Stimulated activated CD4-positive, alpha-beta T cell treated with anti-CD3 and anti-CD28 coated beads, Interleukin-15, amount 100 ng/mL, for 1 hour (primary cell): Measurements from ENCODE around the gene MYBPH.

Source experiments
- DNase-seq, 2 donors: peaks; one replicate each; pipeline ENCODE4 v3.0.0-alpha.2; 2020; ENCODE audit warnings: low read depth in 1 of 2, low spot score in 1 of 2

MYBPH gene

GRCh38 chr1:203180611-203181330 is 5.1 kb upstream of the MYBPH start:
- no peak for DNase-seq

GRCh38 chr1:203179667-203180005 is 4.0 kb upstream of the MYBPH start:
- no peak for DNase-seq

- DNase-seq = no peak
Observed at GRCh38 chr1:203178821-203179666, 3.4 kb upstream of the MYBPH start.

- DNase-seq = no peak
Observed at GRCh38 chr1:203178083-203178482, 2.5 kb upstream of the MYBPH start.

- no peak for DNase-seq
Observed at GRCh38 chr1:203177470-203178039, 1.9 kb upstream of the MYBPH start.

- DNase-seq = no peak
Observed at GRCh38 chr1:203177036-203177405, 1.4 kb upstream of the MYBPH start.

GRCh38 chr1:203176273-203177035 is 828 bp upstream of the MYBPH start:
- DNase-seq = no peak

- no peak for DNase-seq
Observed at GRCh38 chr1:203175827-203176241, 208 bp upstream of the MYBPH start.

GRCh38 chr1:203174324-203174985 is 1.2 kb downstream of the MYBPH start:
- DNase-seq = no peak

- DNase-seq = no peak
Observed at GRCh38 chr1:203173566-203173965, 2.1 kb downstream of the MYBPH start.

- DNase-seq = no peak
Observed at GRCh38 chr1:203173011-203173555, 2.5 kb downstream of the MYBPH start.

- DNase-seq = peak in 1 of 2 donors; percentile 15
Observed at GRCh38 chr1:203172184-203173010, 3.2 kb downstream of the MYBPH start.

- DNase-seq = no peak
Observed at GRCh38 chr1:203171341-203172183, 4.1 kb downstream of the MYBPH start.

- DNase-seq = no peak
Observed at GRCh38 chr1:203170625-203171330, 4.8 kb downstream of the MYBPH start.

- no peak for DNase-seq
Observed at GRCh38 chr1:203169770-203170520, 5.7 kb downstream of the MYBPH start.

- no peak for DNase-seq
Observed at GRCh38 chr1:203168991-203169390, 6.6 kb downstream of the MYBPH start.

- no peak for DNase-seq
Observed at GRCh38 chr1:203168256-203168786, 7.3 kb downstream of the MYBPH start.

- no peak for DNase-seq
Observed at GRCh38 chr1:203167913-203168200, 7.8 kb downstream of the MYBPH start.
